ENCODE results near the gene NOXO1. TPM values are rescaled to one million over a fixed set of nuclear protein-coding genes. Genes with fewer than 3 reads are reported as not detected.
A peak's percentile ranks its signal among the peaks of the same experiment; 100 is the strongest.

Gene NOXO1
- total and polyA plus RNA-seq, 9 of the 15 experiments (the other 6 are each of a cell fraction or from before 2014, with no cell fraction given) = not detected

GRCh38 chr16:1959269-1960039 lies 21.8 kb downstream of the NOXO1 start, which contains the start of gene NDUFB10 (continued):
- TF ChIP-seq THAP12 (CRISPR knock-in tag; IDR thresholded peaks at IDR 0.05) = peak; percentile 78
- TF ChIP-seq KLF16 (IDR thresholded peaks at IDR 0.05) = 0 out of 2 replicates have a peak, but pooled peaks have one; percentile 4
- TF ChIP-seq PHF20 (IDR thresholded peaks at IDR 0.05; ENCODE audit: partially characterized antibody) = no peak
- TF ChIP-seq NELFE (IDR thresholded peaks at IDR 0.05; ENCODE audit: insufficient read depth, insufficient read length) = no peak
- no peak; the same call in 1 of the 2 replicates for TF ChIP-seq ILF3 (IDR thresholded peaks at IDR 0.05; ENCODE audit: borderline replicate concordance)
- TF ChIP-seq ZZZ3 (IDR thresholded peaks at IDR 0.05) = no peak
- TF ChIP-seq ZNF134 (CRISPR knock-in tag; conservative IDR thresholded peaks at IDR 0.05) = no peak
- peak; percentile 51; the same call in 1 of the 2 replicates for TF ChIP-seq E2F3 (CRISPR knock-in tag; IDR thresholded peaks at IDR 0.05)
- TF ChIP-seq ZBTB9 (CRISPR knock-in tag; IDR thresholded peaks at IDR 0.05) = no peak
- no peak for TF ChIP-seq FOXA1 (IDR thresholded peaks at IDR 0.05; ENCODE audit: borderline replicate concordance)
- TF ChIP-seq MTF1 (CRISPR knock-in tag; IDR thresholded peaks at IDR 0.05; ENCODE audit: borderline replicate concordance) = no peak
- no peak for TF ChIP-seq SNRNP70 (optimal IDR thresholded peaks at IDR 0.05; ENCODE audit: low read depth, low read length)
- TF ChIP-seq GATAD2B (IDR thresholded peaks at IDR 0.05; ENCODE audit: borderline replicate concordance) = no peak
- TF ChIP-seq HNRNPL (IDR thresholded peaks at IDR 0.05; ENCODE audit: low read depth, low read length) = peak; percentile 95
- TF ChIP-seq SPI1 (IDR thresholded peaks at IDR 0.05; ENCODE audit: borderline replicate concordance, low read depth, low read length) = no peak
- no peak for TF ChIP-seq DEAF1 (CRISPR knock-in tag; IDR thresholded peaks at IDR 0.05)
- peak; percentile 37; the same call in 1 of the 2 replicates for TF ChIP-seq GTF2F1 (IDR thresholded peaks at IDR 0.05; ENCODE audit: low read depth, low read length)
- TF ChIP-seq ZNF224 (CRISPR knock-in tag; IDR thresholded peaks at IDR 0.05) = no peak
- peak; percentile 44; the same call in 1 of the 2 replicates for TF ChIP-seq SIN3B (IDR thresholded peaks at IDR 0.05; ENCODE audit: low read depth)
- peak; percentile 15 for TF ChIP-seq DACH1 (IDR thresholded peaks at IDR 0.05; ENCODE audit: partially characterized antibody)
- no peak for TF ChIP-seq USF1 (CRISPR knock-in tag; IDR thresholded peaks at IDR 0.05)
- no peak for TF ChIP-seq TOE1 (IDR thresholded peaks at IDR 0.05; ENCODE audit: borderline replicate concordance)
- TF ChIP-seq TOE1 (CRISPR knock-in tag; IDR thresholded peaks at IDR 0.05; ENCODE audit: borderline replicate concordance, low read depth) = no peak

Measured in K562 (cell line).